ENCODE data around the gene GYS1. TPM values are rescaled to one million over a fixed set of nuclear protein-coding genes. Genes with fewer than 3 reads are reported as not detected.

The GYS1 gene
- total and polyA plus RNA-seq, 2 experiments from 2014 or later: 15.9 to 28.9 TPM

DNA sequence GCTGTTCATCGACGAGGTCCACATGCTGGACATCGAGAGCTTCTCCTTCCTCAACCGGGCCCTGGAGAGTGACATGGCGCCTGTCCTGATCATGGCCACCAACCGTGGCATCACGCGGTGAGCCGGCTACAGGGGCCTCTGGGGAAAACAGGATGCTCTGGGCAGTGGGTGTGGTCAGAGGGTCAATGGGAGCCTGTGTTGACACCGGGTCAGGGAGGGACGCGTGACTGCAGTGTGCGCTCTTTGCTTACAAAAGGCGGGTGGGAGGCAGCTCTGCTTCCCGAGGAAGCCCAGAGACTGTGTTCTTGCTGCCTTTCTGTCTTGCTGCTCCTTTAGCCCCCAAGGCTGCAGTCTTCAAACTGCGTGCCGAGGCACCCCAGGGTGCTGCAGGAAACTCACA, 18.1 kb upstream of the GYS1 start:
- Mint-ChIP-seq H3K4me1 (no peaks in the 10 kb centered on the region), H3K4me3 (no peak overlapping the region), H3K27me3 (ENCODE audit: insufficient read depth, low read depth, poor library complexity) (peaks cover 7% of the 10 kb centered on the region), H3K36me3 (ENCODE audit: low read depth) (peaks cover 73% of the 10 kb centered on the region), H3K9me3 (no peaks in the 10 kb centered on the region; the same call in 2 of the 3 replicates), H3K27ac (no peak overlapping the region)
- Histone ChIP-seq H2AFZ (no peak overlapping the region), H3K27ac (ENCODE audit: low read depth) (no peak overlapping the region), H3K4me3 (no peak overlapping the region), H3K9me2 (ENCODE audit: insufficient read depth) (no peaks in the 10 kb centered on the region), H3K27me3 (ENCODE audit: insufficient read depth) (no peaks in the 10 kb centered on the region), H4K20me1 (replicated peaks; ENCODE audit: insufficient read depth) (no peaks in the 10 kb centered on the region; the same call in 1 of the 2 replicates), H3K4me2 (no peak overlapping the region), H3F3A (replicated peaks; ENCODE audit: low read depth) (no peaks in the 10 kb centered on the region), H3K36me3 (ENCODE audit: insufficient read depth) (peaks cover 7% of the 10 kb centered on the region; the same call in 1 of the 2 replicates), H3K79me2 (replicated peaks; ENCODE audit: insufficient read depth) (no peaks in the 10 kb centered on the region), H3K4me1 (ENCODE audit: insufficient read depth) (no peaks in the 10 kb centered on the region)
- no peak for DNase-seq (ENCODE audit: low spot score)
- TF ChIP-seq, protein P1, sequence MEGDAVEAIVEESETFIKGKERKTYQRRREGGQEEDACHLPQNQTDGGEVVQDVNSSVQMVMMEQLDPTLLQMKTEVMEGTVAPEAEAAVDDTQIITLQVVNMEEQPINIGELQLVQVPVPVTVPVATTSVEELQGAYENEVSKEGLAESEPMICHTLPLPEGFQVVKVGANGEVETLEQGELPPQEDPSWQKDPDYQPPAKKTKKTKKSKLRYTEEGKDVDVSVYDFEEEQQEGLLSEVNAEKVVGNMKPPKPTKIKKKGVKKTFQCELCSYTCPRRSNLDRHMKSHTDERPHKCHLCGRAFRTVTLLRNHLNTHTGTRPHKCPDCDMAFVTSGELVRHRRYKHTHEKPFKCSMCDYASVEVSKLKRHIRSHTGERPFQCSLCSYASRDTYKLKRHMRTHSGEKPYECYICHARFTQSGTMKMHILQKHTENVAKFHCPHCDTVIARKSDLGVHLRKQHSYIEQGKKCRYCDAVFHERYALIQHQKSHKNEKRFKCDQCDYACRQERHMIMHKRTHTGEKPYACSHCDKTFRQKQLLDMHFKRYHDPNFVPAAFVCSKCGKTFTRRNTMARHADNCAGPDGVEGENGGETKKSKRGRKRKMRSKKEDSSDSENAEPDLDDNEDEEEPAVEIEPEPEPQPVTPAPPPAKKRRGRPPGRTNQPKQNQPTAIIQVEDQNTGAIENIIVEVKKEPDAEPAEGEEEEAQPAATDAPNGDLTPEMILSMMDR (conservative IDR thresholded peaks at IDR 0.05; ENCODE audit: low read depth in 2 of 2): no peak
- TF ChIP-seq JUNB (IDR thresholded peaks at IDR 0.05; ENCODE audit: unreplicated experiment) (no peak), EZH2phosphoT487 (IDR thresholded peaks at IDR 0.05; ENCODE audit: unreplicated experiment) (no peak), ZNF331 (CRISPR knock-in tag; IDR thresholded peaks at IDR 0.05; ENCODE audit: low read depth) (no peak), EZH2 (IDR thresholded peaks at IDR 0.05; ENCODE audit: low read depth, unreplicated experiment) (no peak), CREB1 (CRISPR knock-in tag; IDR thresholded peaks at IDR 0.05; ENCODE audit: low read depth) (no peak)
- no peak for ATAC-seq

DNA sequence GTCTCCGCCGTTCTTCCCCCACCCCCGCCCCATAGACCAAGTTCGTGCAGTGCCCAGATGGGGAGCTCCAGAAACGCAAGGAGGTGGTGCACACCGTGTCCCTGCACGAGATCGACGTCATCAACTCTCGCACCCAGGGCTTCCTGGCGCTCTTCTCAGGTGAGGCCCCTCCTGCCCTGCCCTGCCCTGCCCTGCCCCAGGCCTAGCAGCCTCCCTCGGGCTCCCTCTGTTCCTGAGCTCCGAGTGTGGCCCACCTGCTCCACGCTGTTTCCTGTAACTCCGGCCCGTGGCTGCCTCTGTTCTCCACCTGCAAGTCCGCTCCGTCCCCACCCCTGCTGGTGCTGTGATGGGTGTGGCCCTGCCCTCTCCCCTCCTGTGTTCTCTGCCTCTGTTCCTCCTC, 17.3 kb upstream of the GYS1 start:
- peaks cover 7% of the 10 kb centered on the region for H3K27me3 Mint-ChIP-seq (ENCODE audit: insufficient read depth, low read depth, poor library complexity)
- no peak overlapping the region for H3K4me3 Mint-ChIP-seq
- no peaks in the 10 kb centered on the region for H3F3A ChIP-seq (replicated peaks; ENCODE audit: low read depth)
- H3K36me3 ChIP-seq (ENCODE audit: insufficient read depth): peaks cover 10% of the 10 kb centered on the region
- no peaks in the 10 kb centered on the region for H3K4me1 ChIP-seq (ENCODE audit: insufficient read depth)
- H3K4me2 ChIP-seq: no peak overlapping the region
- ATAC-seq (no peak), DNase-seq (ENCODE audit: low spot score) (no peak)
- no peaks in the 10 kb centered on the region; the same call in 2 of the 3 replicates for H3K9me3 Mint-ChIP-seq
- no peak overlapping the region for H3K27ac ChIP-seq (ENCODE audit: low read depth)
- H3K79me2 ChIP-seq (replicated peaks; ENCODE audit: insufficient read depth): no peaks in the 10 kb centered on the region
- no peaks in the 10 kb centered on the region for H3K27me3 ChIP-seq (ENCODE audit: insufficient read depth)
- no peak overlapping the region for H3K4me3 ChIP-seq
- H3K36me3 Mint-ChIP-seq (ENCODE audit: low read depth): peaks cover 74% of the 10 kb centered on the region
- no peaks in the 10 kb centered on the region; the same call in 1 of the 2 replicates for H4K20me1 ChIP-seq (replicated peaks; ENCODE audit: insufficient read depth)
- H3K9me2 ChIP-seq (ENCODE audit: insufficient read depth): no peaks in the 10 kb centered on the region
- peak overlapping the region; percentile 29; the same call in 1 of the 2 replicates for H3K27ac Mint-ChIP-seq
- no peak overlapping the region for H2AFZ ChIP-seq
- no peaks in the 10 kb centered on the region for H3K4me1 Mint-ChIP-seq
- TF ChIP-seq, protein P2, sequence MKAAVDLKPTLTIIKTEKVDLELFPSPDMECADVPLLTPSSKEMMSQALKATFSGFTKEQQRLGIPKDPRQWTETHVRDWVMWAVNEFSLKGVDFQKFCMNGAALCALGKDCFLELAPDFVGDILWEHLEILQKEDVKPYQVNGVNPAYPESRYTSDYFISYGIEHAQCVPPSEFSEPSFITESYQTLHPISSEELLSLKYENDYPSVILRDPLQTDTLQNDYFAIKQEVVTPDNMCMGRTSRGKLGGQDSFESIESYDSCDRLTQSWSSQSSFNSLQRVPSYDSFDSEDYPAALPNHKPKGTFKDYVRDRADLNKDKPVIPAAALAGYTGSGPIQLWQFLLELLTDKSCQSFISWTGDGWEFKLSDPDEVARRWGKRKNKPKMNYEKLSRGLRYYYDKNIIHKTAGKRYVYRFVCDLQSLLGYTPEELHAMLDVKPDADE (IDR thresholded peaks at IDR 0.05): no peak
- TF ChIP-seq, protein P1 (conservative IDR thresholded peaks at IDR 0.05; ENCODE audit: low read depth in 2 of 2): no peak
- TF ChIP-seq EZH2 (IDR thresholded peaks at IDR 0.05; ENCODE audit: low read depth, unreplicated experiment) (no peak), STAT1 (IDR thresholded peaks at IDR 0.05; ENCODE audit: unreplicated experiment) (no peak), CREB1 (CRISPR knock-in tag; IDR thresholded peaks at IDR 0.05; ENCODE audit: low read depth) (no peak), POLR2AphosphoS5 (IDR thresholded peaks at IDR 0.05; ENCODE audit: low read depth) (no peak), ZNF114 (CRISPR knock-in tag; IDR thresholded peaks at IDR 0.05) (no peak), ZNF331 (CRISPR knock-in tag; IDR thresholded peaks at IDR 0.05; ENCODE audit: low read depth) (no peak)
- TF ChIP-seq, protein P3, sequence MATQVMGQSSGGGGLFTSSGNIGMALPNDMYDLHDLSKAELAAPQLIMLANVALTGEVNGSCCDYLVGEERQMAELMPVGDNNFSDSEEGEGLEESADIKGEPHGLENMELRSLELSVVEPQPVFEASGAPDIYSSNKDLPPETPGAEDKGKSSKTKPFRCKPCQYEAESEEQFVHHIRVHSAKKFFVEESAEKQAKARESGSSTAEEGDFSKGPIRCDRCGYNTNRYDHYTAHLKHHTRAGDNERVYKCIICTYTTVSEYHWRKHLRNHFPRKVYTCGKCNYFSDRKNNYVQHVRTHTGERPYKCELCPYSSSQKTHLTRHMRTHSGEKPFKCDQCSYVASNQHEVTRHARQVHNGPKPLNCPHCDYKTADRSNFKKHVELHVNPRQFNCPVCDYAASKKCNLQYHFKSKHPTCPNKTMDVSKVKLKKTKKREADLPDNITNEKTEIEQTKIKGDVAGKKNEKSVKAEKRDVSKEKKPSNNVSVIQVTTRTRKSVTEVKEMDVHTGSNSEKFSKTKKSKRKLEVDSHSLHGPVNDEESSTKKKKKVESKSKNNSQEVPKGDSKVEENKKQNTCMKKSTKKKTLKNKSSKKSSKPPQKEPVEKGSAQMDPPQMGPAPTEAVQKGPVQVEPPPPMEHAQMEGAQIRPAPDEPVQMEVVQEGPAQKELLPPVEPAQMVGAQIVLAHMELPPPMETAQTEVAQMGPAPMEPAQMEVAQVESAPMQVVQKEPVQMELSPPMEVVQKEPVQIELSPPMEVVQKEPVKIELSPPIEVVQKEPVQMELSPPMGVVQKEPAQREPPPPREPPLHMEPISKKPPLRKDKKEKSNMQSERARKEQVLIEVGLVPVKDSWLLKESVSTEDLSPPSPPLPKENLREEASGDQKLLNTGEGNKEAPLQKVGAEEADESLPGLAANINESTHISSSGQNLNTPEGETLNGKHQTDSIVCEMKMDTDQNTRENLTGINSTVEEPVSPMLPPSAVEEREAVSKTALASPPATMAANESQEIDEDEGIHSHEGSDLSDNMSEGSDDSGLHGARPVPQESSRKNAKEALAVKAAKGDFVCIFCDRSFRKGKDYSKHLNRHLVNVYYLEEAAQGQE (IDR thresholded peaks at IDR 0.05; ENCODE audit: unreplicated experiment): no peak
